DMS153 treated with DMSO at 0.1 percent for 48 hours (cell line): Measurements from ENCODE around the gene TOR4A.
A peak's percentile ranks its signal among the peaks of the same experiment; 100 is the strongest.
"Not testable (repeated sequence)": the region's sequence is repeated elsewhere in the genome, so short reads cannot be mapped to it uniquely, and the experiment has no call there.

Experiments used
- DNase-seq: peaks from one replicate; lab custom pipeline; 2025; ENCODE audit not compliant: unreplicated experiment; lab: John Stamatoyannopoulos, UW

TOR4A gene

GRCh38 chr9:137237759-137238726 is 39.5 kb upstream of the TOR4A start:
- DNase-seq = peak; percentile 83

- not testable (repeated sequence) for DNase-seq
Observed at GRCh38 chr9:137239541-137240200, 37.9 kb upstream of the TOR4A start.

- peak; percentile 98 for DNase-seq
Observed at GRCh38 chr9:137240318-137240840, 37.1 kb upstream of the TOR4A start.

- DNase-seq = peak; percentile 98
Observed at GRCh38 chr9:137240841-137241489, 36.6 kb upstream of the TOR4A start, which contains the start of gene TUBB4B. Gene TUBB4B, plus strand, starts transcription at chr9:137241287. Its CDS starts 74 bp downstream, at chr9:137241361.

DNA sequence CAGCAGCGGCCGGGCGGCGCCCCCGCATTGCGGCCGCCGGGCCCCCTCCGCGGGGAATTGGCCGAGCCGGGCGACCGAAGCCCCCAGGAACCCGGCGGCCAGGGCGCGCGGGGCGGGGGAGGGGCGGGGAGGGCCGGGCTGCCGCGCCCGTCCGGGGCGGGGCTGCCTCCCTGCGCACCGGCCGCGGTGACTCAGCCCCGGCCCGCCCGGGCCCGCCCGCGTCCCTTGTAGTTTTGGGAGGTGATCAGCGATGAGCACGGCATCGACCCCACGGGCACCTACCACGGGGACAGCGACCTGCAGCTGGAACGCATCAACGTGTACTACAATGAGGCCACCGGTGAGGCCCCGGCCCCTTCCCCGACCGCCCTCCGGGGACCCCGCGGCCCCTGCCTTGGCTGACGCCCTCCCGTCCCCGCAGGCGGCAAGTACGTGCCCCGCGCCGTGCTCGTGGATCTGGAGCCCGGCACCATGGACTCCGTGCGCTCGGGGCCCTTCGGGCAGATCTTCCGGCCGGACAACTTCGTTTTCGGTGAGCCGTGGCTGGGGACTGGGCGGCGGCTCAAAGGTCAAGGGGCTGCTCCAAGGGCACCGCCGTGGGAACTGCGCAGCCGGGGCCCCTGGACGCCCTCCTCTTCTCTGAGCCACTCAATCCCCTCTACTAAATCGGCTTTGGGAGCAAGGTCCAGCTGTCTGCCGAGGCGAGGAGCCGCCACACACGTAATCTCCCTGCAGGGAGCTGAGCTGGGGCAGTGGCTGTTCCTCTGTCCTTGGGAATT is 35.8 kb upstream of the TOR4A start:
- no peak for DNase-seq

DNA sequence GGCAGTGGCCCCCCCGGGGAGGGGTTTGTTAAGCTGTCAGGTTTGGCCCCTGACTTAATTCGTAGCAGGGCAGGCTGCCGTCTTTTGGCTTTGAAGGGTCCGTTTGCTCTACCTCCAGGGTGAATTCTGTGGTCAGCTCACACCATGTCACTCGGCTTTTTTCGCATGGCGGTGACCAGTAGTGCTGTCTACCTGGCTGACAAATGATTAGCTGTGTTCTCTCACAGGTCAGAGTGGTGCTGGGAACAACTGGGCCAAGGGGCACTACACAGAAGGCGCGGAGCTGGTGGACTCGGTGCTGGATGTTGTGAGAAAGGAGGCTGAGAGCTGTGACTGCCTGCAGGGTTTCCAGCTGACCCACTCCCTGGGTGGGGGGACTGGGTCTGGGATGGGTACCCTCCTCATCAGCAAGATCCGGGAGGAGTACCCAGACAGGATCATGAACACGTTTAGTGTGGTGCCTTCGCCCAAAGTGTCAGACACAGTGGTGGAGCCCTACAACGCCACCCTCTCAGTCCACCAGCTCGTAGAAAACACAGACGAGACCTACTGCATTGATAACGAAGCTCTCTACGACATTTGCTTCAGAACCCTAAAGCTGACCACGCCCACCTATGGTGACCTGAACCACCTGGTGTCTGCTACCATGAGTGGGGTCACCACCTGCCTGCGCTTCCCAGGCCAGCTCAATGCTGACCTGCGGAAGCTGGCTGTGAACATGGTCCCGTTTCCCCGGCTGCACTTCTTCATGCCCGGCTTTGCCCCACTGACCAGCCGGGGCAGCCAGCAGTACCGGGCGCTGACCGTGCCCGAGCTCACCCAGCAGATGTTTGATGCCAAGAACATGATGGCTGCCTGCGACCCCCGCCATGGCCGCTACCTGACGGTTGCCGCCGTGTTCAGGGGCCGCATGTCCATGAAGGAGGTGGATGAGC is 35.0 kb upstream of the TOR4A start:
- DNase-seq = no peak

DNA sequence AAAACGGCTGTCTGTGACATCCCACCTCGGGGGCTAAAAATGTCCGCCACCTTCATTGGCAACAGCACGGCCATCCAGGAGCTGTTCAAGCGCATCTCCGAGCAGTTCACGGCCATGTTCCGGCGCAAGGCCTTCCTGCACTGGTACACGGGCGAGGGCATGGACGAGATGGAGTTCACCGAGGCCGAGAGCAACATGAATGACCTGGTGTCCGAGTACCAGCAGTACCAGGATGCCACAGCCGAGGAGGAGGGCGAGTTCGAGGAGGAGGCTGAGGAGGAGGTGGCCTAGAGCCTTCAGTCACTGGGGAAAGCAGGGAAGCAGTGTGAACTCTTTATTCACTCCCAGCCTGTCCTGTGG is 34.3 kb upstream of the TOR4A start:
- DNase-seq = not testable (repeated sequence)

DNA sequence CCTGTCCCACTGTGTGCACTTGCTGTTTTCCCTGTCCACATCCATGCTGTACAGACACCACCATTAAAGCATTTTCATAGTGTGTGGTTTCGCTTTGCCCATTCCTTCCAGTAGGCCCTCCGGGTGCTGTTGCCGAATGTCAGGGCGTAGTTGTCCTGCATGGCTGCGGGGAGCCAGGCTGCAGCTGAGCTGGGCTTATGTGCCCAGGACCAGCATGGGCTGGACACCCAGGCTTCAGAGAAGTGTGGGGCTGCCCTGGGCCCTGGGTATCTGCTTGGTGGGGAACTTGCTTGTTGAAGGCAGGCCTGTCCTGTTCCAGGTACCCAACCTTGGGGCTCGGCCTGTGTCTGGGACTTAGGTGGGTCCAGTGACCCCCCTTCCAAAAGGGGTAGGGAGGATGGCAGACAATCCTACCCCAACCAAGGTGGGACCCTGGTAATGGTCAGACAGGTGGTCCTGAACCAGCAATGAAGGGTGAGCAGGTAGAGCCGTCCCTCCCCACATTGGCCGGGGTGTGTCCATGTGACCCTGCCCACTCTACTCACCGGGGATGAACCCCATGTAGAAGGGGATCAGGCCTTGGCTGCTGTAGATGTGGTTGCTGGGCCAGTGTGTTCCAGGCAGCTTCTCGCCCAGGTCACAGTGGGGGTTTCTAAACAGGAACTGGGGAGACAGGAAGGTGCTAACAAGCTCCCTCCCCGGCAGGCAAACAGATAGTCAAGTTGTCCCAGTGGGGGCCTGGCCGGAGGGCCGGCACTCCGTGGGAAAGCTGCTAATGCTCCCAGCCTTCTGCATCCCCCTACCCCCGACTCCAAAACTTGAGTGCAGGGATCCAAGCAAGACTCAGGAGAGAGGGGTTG is 33.7 kb upstream of the TOR4A start:
- DNase-seq = no peak

GRCh38 chr9:137244486-137245449 is 32.8 kb upstream of the TOR4A start:
- no peak for DNase-seq

DNA sequence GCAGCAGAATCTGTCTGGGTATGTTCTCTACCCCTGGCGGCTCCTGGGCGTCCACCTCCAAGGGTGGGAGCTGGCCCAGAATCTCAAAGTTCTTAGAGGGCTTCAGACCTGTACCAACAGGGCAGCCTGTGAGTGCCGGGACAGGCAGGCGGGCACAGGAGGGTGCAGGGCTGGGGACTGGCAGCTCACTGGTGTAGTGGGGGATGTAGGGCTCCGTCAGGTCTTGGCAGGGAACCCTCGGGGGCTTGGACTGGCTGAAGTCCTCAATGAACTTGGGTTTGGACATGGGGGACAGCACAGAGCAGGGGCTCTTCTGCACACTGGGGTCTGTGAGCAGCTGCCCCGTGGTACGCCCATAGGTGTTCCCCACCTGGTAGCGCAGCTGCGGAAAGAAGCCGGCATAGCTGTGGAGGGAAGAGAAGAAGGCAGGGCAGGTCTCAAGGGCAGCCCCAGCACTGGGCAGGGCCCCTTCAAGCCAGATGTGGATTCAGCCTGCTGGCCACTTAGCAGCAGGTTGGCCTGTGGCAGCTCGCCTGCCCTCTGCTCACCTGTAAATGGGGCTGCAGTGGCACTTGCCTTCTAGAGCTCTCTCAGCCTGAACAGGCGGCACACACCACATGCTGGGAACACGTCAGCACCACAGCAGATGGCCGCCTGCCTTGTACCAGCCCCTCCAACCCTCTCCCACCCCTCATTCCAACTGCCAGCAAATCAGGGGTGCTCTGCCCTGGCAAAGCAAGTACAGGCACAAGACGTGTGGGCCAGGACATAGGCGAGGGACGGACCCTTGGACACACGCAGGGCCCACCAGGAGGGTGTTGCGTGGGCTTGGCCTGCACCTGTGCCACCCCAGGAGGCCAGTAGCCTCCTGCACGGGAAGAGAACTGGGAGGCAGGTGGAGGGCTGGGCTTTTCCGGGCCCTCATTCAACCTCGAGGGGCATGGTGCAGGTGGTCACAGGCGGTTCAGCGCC is 31.8 kb upstream of the TOR4A start:
- DNase-seq = no peak

GRCh38 chr9:137247135-137247915 is 30.2 kb upstream of the TOR4A start:
- DNase-seq = no peak

DNA sequence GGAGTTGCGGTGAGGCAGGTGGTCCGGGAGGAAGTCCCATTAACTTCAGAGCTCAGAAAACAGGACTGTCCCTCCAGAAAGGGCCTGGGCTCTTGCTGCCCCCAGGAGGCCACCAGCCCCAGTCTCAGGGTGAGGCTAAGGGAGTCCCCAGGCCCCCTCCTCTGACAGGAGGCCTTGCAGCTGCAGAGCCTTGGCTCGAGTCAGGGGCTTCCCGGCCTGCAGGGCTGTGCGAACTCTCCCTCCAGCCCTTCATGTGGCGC is 29.7 kb upstream of the TOR4A start:
- no peak for DNase-seq

GRCh38 chr9:137250329-137251193 is 27.0 kb upstream of the TOR4A start:
- DNase-seq = no peak

GRCh38 chr9:137251194-137251461 is 26.4 kb upstream of the TOR4A start, which contains the start of gene STPG3:
Gene STPG3, plus strand, starts transcription at chr9:137251286. Its CDS starts 1 bp downstream, at chr9:137251287.
- no peak for DNase-seq
